ENCODE data around the gene CD302.

CD302 gene

DNA sequence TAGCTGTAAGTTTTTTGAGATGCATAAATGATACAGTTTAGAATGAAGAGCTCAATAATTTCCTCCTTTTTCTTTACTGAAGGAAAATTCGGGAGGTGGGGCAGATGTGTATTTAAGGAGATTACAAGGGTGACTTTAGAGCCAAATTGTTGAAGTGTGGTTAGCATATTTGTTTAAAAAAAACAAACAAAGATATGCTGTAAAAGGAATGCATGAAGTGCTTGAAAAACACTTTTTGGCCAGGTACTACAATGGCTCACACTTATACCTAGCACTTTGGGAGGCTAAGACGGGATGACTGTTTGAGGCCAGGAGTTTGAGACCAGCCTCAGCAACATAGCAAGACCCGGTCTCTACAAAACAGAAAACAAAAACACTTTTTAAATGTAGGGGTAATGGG, 38.4 kb downstream of the CD302 start:
- TF ChIP-seq, protein P1, sequence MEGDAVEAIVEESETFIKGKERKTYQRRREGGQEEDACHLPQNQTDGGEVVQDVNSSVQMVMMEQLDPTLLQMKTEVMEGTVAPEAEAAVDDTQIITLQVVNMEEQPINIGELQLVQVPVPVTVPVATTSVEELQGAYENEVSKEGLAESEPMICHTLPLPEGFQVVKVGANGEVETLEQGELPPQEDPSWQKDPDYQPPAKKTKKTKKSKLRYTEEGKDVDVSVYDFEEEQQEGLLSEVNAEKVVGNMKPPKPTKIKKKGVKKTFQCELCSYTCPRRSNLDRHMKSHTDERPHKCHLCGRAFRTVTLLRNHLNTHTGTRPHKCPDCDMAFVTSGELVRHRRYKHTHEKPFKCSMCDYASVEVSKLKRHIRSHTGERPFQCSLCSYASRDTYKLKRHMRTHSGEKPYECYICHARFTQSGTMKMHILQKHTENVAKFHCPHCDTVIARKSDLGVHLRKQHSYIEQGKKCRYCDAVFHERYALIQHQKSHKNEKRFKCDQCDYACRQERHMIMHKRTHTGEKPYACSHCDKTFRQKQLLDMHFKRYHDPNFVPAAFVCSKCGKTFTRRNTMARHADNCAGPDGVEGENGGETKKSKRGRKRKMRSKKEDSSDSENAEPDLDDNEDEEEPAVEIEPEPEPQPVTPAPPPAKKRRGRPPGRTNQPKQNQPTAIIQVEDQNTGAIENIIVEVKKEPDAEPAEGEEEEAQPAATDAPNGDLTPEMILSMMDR (IDR thresholded peaks at IDR 0.05; ENCODE audit: control extremely low read depth, extremely low read depth, low read depth, missing control alignments) = no peak
- DNase-seq (ENCODE audit: extremely low spot score) = no peak
- POLR2A ChIA-PET = no interaction called here
- CTCF ChIA-PET = interaction anchor here (0.8 to 1.8 kb wide), 4 partner anchors 10 to 85 kb away, joined by 3 to 5 read pairs (median 4); no protein-coding TSS in a partner anchor

GRCh38 chr2:159758686-159759085, 39.3 kb downstream of the CD302 start:
- CTCF ChIA-PET = interaction anchor here (0.8 to 1.8 kb wide), 4 partner anchors 11 to 86 kb away, joined by 3 to 5 read pairs (median 4); no protein-coding TSS in a partner anchor
- TF ChIP-seq, protein P1 (IDR thresholded peaks at IDR 0.05; ENCODE audit: control extremely low read depth, extremely low read depth, low read depth, missing control alignments) = no peak
- DNase-seq (ENCODE audit: extremely low spot score) = no peak
- POLR2A ChIA-PET = no interaction called here

- CTCF ChIA-PET = interaction anchor here (1.8 kb wide), 1 partner anchor 87 kb away, joined by 5 read pairs; no protein-coding TSS in a partner anchor
- POLR2A ChIA-PET = no interaction called here
These were observed 39.8 kb downstream of the CD302 start for GRCh38 chr2:159758239-159758638.

GRCh38 chr2:159755788-159756187, 42.2 kb downstream of the CD302 start:
- ChIA-PET CTCF (interaction anchor here (1.0 to 1.4 kb wide), 3 partner anchors 10 to 19 kb away, joined by 3 to 5 read pairs (median 3); no protein-coding TSS in a partner anchor), POLR2A (no interaction called here)
- TF ChIP-seq, protein P1 (IDR thresholded peaks at IDR 0.05; ENCODE audit: control extremely low read depth, extremely low read depth, low read depth, missing control alignments) = peak; percentile 12
- no peak for DNase-seq (ENCODE audit: extremely low spot score)

More at GRCh38 chr2:159758239-159758638, 39.8 kb downstream of the CD302 start:
- TF ChIP-seq, protein P1 (IDR thresholded peaks at IDR 0.05; ENCODE audit: control extremely low read depth, extremely low read depth, low read depth, missing control alignments) = no peak
- DNase-seq (ENCODE audit: extremely low spot score) = no peak

DNA sequence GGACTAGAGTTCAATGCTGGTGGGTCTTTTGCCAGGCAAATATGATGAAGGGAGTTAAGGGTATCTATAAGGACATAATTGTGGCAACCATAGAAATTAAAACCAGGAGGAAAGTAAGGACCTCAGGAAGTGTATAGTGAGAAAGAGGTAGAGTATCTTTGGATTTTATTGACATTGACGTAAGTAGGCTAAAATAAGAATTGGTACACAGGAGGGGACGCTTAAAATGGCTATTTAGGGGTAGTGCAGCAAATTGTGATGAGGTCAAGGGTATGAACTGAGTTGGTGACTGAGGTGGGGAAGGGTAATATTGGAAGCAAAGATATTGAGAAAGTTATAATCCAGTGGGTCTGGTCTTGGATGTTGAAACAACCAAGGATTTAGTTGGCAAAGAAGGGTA, 43.0 kb downstream of the CD302 start:
- POLR2A ChIA-PET = no interaction called here

GRCh38 chr2:159753797-159754196, 44.2 kb downstream of the CD302 start:
- POLR2A ChIA-PET = no interaction called here
- CTCF ChIA-PET = interaction anchor here (1.4 to 2.0 kb wide), 3 partner anchors 9 to 42 kb away, joined by 4 to 7 read pairs (median 6); partner anchors contain the start of gene MARCHF7

More for the DNA sequence above, 43.0 kb downstream of the CD302 start:
- CTCF ChIA-PET = interaction anchor here (1.6 kb wide), 1 partner anchor 8 kb away, joined by 6 read pairs; no protein-coding TSS in a partner anchor
- DNase-seq (ENCODE audit: extremely low spot score) = no peak
- TF ChIP-seq, protein P1 (IDR thresholded peaks at IDR 0.05; ENCODE audit: control extremely low read depth, extremely low read depth, low read depth, missing control alignments) = no peak

More at GRCh38 chr2:159753797-159754196, 44.2 kb downstream of the CD302 start:
- no peak for DNase-seq (ENCODE audit: extremely low spot score)
- TF ChIP-seq, protein P1 (IDR thresholded peaks at IDR 0.05; ENCODE audit: control extremely low read depth, extremely low read depth, low read depth, missing control alignments) = no peak
